MCF 10A (cell line): Measurements from ENCODE around the gene FOXN4. TPM values are rescaled to one million over a fixed set of nuclear protein-coding genes. Genes with fewer than 3 reads are reported as not detected.

Experiments
- BruUV-seq: library from RNA; stranded (reverse); fragments of 400-500 nt; replicated peaks from 2 replicates; lab custom pipeline; 2021; lab: Mats Ljungman, UMichigan
- CTCF ChIA-PET: fragments of 300-600 bp; sonication (Branson Sonifier 250); formaldehyde crosslinking; extraction: SDS; loops from one replicate; lab custom pipeline; 2021; ENCODE audit warnings: antibody characterized with exemption, inconsistent platforms; lab: Yijun Ruan, JAX
- POLR2A ChIA-PET: fragments of 300-600, 350-650 bp; sonication (Branson Sonifier 250); formaldehyde crosslinking; extraction: SDS; loops from one replicate; lab custom pipeline; 2020; ENCODE audit warnings: antibody characterized with exemption, inconsistent platforms; lab: Yijun Ruan, JAX
- DNase-seq: peaks from one replicate; pipeline ENCODE4 v3.0.0-alpha.2; 2018; ENCODE audit not compliant: unreplicated experiment
- H3K27ac Mint-ChIP-seq: one replicate; pipeline ENCODE4 v1.8.0; 2022; ENCODE audit warnings: mild to moderate bottlenecking, low read depth, mixed read lengths; ENCODE audit not compliant: unreplicated experiment
- H3K27me3 Mint-ChIP-seq: one replicate; pipeline ENCODE4 v1.8.0; 2022; ENCODE audit warnings: mixed read lengths; ENCODE audit not compliant: insufficient read depth, unreplicated experiment
- H3K36me3 Mint-ChIP-seq: one replicate; pipeline ENCODE4 v1.8.0; 2022; ENCODE audit warnings: mild to moderate bottlenecking, moderate library complexity, mixed read lengths; ENCODE audit not compliant: insufficient read depth, unreplicated experiment
- H3K4me1 Mint-ChIP-seq: one replicate; pipeline ENCODE4 v1.8.0; 2022; ENCODE audit warnings: mixed read lengths; ENCODE audit not compliant: insufficient read depth, unreplicated experiment
- H3K4me3 Mint-ChIP-seq: one replicate; pipeline ENCODE4 v1.8.0; 2022; ENCODE audit warnings: mild to moderate bottlenecking, moderate library complexity, mixed read lengths; ENCODE audit not compliant: unreplicated experiment
- H3K9me3 Mint-ChIP-seq: one replicate; pipeline ENCODE4 v1.8.0; 2022; ENCODE audit warnings: mixed read lengths; ENCODE audit not compliant: unreplicated experiment
- CTCF ChIP-seq: fragments of 200-600 bp; IDR thresholded peaks from one replicate; pipeline ENCODE4 v1.8.0; 2022; ENCODE audit warnings: antibody characterized with exemption, mild to moderate bottlenecking; ENCODE audit not compliant: unreplicated experiment
- intact Hi-C: fragments of 100-400 bp; cut with micrococcal nuclease; formaldehyde crosslinking; loops from 2 replicates; pipeline ENCODE4 v1.14.1; 2022
- total RNA-seq: library from RNA; stranded (reverse); gene quantifications from 2 replicates; pipeline ENCODE4 v1.2.3, GENCODE V29; 2022

Gene FOXN4
- total RNA-seq, 1 experiment from 2014 or later, result not detected

GRCh38 chr12:109290061-109290460, 19.0 kb downstream of the FOXN4 start:
- Mint-ChIP-seq H3K4me1 (no peaks in the 10 kb centered on the region), H3K27ac (no peak overlapping the region), H3K27me3 (no peaks in the 10 kb centered on the region), H3K36me3 (no peaks in the 10 kb centered on the region), H3K4me3 (no peak overlapping the region), H3K9me3 (no peaks in the 10 kb centered on the region)
- ChIA-PET POLR2A (no interaction called here), CTCF (interaction anchor here (0.5 to 1.5 kb wide), 3 partner anchors 12 to 410 kb away, joined by 3 to 5 read pairs (median 4); no protein-coding TSS in a partner anchor)
- BruUV-seq, result no TSS peak
- no peak for DNase-seq
- intact Hi-C loops, result no loop called here
- no peak for TF ChIP-seq CTCF

- no peaks in the 10 kb centered on the region for H3K27me3 Mint-ChIP-seq
- no peak overlapping the region for H3K4me3 Mint-ChIP-seq
- BruUV-seq, result no TSS peak
- TF ChIP-seq CTCF, result no peak
- intact Hi-C loops, result no loop called here
- no peak overlapping the region for H3K27ac Mint-ChIP-seq
- H3K4me1 Mint-ChIP-seq, result no peaks in the 10 kb centered on the region
- H3K36me3 Mint-ChIP-seq, result no peaks in the 10 kb centered on the region
- ChIA-PET POLR2A (no interaction called here), CTCF (no interaction called here)
- no peak for DNase-seq
- no peaks in the 10 kb centered on the region for H3K9me3 Mint-ChIP-seq
Measured at GRCh38 chr12:109289551-109289950, 19.5 kb downstream of the FOXN4 start.

- CTCF ChIA-PET, result no interaction called here
- no peaks in the 10 kb centered on the region for H3K9me3 Mint-ChIP-seq
- no peaks in the 10 kb centered on the region for H3K36me3 Mint-ChIP-seq
- intact Hi-C loops, result no loop called here
- no peak overlapping the region for H3K27ac Mint-ChIP-seq
- H3K27me3 Mint-ChIP-seq, result no peaks in the 10 kb centered on the region
- no peak overlapping the region for H3K4me3 Mint-ChIP-seq
- no TSS peak for BruUV-seq
- no peak for DNase-seq
- POLR2A ChIA-PET, result no interaction called here
- no peak for TF ChIP-seq CTCF
- no peaks in the 10 kb centered on the region for H3K4me1 Mint-ChIP-seq
Measured at GRCh38 chr12:109289004-109289403, 20.1 kb downstream of the FOXN4 start.

- TF ChIP-seq CTCF, result no peak
- no peak for DNase-seq
- Mint-ChIP-seq H3K36me3 (no peaks in the 10 kb centered on the region), H3K27me3 (no peaks in the 10 kb centered on the region), H3K4me3 (no peak overlapping the region), H3K27ac (no peak overlapping the region), H3K9me3 (no peaks in the 10 kb centered on the region), H3K4me1 (no peaks in the 10 kb centered on the region)
- no TSS peak for BruUV-seq
- CTCF ChIA-PET, result no interaction called here
- POLR2A ChIA-PET, result no interaction called here
- intact Hi-C loops, result no loop called here
Measured at GRCh38 chr12:109288571-109288970, 20.5 kb downstream of the FOXN4 start.
